HEK293T (cell line): Measurements from ENCODE around the gene CXCL17.

Experiments used
- ARNT ChIP-seq: fragments of 450-650 bp; IDR thresholded peaks from 2 replicates; pipeline ENCODE4 v1.6.1; 2017; ENCODE audit warnings: mild to moderate bottlenecking
- CTBP1 ChIP-seq: fragments of 450-650 bp; IDR thresholded peaks from 2 replicates; pipeline ENCODE4 v1.6.1; 2016; ENCODE audit warnings: borderline replicate concordance
- ELF4 ChIP-seq: fragments of 450-650 bp; IDR thresholded peaks from 2 replicates; pipeline ENCODE4 v1.6.1; 2017; ENCODE audit warnings: antibody characterized with exemption
- FOXA1 ChIP-seq: fragments of 450-650 bp; IDR thresholded peaks from 2 replicates; pipeline ENCODE4 v1.6.1; 2016; ENCODE audit warnings: mild to moderate bottlenecking
- FOXK2 ChIP-seq: fragments of 450-650 bp; IDR thresholded peaks from 2 replicates; pipeline ENCODE4 v1.6.1; 2016; ENCODE audit warnings: mild to moderate bottlenecking
- LEF1 ChIP-seq: fragments of 450-650 bp; IDR thresholded peaks from 2 replicates; pipeline ENCODE4 v1.6.1; 2017; ENCODE audit warnings: mild to moderate bottlenecking, borderline replicate concordance
- NFRKB ChIP-seq: fragments of 450-650 bp; IDR thresholded peaks from 2 replicates; pipeline ENCODE4 v1.6.1; 2016; ENCODE audit warnings: mild to moderate bottlenecking, moderate library complexity
- SUZ12 ChIP-seq: fragments of 450-650 bp; IDR thresholded peaks from 2 replicates; pipeline ENCODE4 v1.6.1; 2016; ENCODE audit warnings: mild to moderate bottlenecking
- TARDBP ChIP-seq: fragments of 450-650 bp; IDR thresholded peaks from 2 replicates; pipeline ENCODE4 v1.6.1; 2016
- ZNF384 ChIP-seq: fragments of 450-650 bp; IDR thresholded peaks from 2 replicates; pipeline ENCODE4 v1.6.1; 2016
- TF ChIP-seq, protein P1 (sequence below): fragments of 450-650 bp; IDR thresholded peaks from 2 replicates; pipeline ENCODE4 v1.6.1; 2016

- TF ChIP-seq ZNF384 (no peak), LEF1 (no peak), NFRKB (no peak), CTBP1 (no peak), FOXA1 (no peak), SUZ12 (no peak), ELF4 (no peak), FOXK2 (no peak), TARDBP (no peak), ARNT (no peak)
- TF ChIP-seq, protein P1, sequence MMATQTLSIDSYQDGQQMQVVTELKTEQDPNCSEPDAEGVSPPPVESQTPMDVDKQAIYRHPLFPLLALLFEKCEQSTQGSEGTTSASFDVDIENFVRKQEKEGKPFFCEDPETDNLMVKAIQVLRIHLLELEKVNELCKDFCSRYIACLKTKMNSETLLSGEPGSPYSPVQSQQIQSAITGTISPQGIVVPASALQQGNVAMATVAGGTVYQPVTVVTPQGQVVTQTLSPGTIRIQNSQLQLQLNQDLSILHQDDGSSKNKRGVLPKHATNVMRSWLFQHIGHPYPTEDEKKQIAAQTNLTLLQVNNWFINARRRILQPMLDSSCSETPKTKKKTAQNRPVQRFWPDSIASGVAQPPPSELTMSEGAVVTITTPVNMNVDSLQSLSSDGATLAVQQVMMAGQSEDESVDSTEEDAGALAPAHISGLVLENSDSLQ, result no peak
Observed at GRCh38 chr19:42401365-42402303, 41.1 kb downstream of the CXCL17 start.
